LNCAP (cell line): ENCODE results near the gene NUMB.

ENCODE experiments used
- TF ChIP-seq, protein P1 (sequence below): fragments of 450-650 bp; IDR thresholded peaks from 2 replicates; pipeline ENCODE4 v1.5.1; 2017; ENCODE audit warnings: mild to moderate bottlenecking

The NUMB gene

DNA sequence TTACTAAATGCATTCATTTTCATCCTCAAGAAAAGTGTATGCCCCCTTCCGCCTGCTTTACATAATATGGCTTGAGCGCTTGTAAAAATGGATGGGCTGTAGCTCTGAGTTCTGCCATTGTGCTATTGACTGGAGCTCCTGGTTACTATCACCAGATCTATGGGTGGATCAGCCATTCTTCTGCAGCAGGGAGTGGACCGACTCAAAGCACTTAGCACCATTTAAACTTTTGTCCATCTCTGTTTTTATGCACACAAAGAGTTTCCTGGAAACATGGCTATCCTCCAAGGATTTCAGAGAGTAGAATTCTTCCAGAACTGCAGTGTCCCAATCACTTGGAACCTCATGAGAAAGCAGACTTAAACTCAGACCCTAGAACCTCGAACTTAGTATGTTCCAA, 4.5 kb upstream of the NUMB start:
- TF ChIP-seq, protein P1, sequence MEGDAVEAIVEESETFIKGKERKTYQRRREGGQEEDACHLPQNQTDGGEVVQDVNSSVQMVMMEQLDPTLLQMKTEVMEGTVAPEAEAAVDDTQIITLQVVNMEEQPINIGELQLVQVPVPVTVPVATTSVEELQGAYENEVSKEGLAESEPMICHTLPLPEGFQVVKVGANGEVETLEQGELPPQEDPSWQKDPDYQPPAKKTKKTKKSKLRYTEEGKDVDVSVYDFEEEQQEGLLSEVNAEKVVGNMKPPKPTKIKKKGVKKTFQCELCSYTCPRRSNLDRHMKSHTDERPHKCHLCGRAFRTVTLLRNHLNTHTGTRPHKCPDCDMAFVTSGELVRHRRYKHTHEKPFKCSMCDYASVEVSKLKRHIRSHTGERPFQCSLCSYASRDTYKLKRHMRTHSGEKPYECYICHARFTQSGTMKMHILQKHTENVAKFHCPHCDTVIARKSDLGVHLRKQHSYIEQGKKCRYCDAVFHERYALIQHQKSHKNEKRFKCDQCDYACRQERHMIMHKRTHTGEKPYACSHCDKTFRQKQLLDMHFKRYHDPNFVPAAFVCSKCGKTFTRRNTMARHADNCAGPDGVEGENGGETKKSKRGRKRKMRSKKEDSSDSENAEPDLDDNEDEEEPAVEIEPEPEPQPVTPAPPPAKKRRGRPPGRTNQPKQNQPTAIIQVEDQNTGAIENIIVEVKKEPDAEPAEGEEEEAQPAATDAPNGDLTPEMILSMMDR = no peak

DNA sequence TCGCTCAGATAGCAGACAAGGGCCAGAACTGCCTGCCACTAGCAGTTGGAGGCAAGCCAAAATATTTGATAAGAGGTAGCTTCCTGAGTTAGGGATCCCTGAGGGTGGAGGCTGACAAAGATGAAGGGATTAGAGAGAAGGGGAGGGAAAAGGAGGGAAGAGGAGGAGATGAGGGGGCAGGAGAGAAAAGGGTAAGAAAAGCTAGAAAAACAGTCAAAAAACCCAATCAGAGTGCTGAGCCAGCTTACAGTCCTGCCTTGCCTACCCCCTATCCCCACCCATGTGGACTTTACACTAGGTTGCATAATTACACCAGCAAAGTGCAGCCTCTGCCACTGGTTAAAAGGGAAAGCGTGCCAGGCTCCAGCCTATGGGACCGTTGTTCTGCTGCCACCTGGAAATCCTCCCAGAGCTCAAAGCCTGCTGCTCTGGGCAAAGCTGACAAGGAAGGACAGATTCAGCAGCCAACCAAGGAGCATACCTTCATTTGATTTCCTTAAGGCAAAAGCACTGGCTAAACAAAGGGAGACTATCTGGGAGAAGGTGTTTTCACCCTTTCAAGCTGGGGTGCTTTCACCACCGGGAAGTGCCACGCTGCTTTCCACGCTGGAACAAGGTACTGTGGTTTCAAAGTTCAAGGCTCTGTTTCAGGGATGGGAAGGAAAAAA, 3.8 kb upstream of the NUMB start:
- TF ChIP-seq, protein P1 = no peak

DNA sequence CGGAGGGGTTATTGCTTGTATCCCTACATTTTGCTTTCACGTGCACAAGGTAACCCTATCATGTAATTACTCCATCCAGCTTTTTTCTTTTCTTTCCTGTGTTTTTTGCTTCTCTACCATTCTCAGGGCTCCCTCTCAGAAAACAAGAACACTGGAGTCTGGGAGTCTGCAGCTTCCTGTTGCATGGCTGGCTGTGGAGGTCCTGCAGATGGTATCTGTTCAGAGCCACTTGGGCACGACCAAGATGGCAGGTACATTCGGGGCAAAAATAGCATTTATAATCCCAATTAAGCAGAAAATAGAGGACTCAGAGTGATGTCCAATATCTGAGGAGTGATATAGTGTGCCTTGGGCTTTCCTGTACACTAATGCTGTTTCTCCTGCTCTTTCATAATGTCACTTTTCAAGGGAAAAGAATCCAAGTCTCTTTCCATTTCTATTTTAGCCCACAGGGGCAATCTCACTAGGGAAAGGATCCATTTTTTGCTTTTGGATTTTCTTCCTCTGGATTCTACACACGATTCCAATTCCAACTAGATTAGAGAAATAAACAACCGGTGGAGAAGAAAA, 3.2 kb upstream of the NUMB start:
- TF ChIP-seq, protein P1 = no peak

DNA sequence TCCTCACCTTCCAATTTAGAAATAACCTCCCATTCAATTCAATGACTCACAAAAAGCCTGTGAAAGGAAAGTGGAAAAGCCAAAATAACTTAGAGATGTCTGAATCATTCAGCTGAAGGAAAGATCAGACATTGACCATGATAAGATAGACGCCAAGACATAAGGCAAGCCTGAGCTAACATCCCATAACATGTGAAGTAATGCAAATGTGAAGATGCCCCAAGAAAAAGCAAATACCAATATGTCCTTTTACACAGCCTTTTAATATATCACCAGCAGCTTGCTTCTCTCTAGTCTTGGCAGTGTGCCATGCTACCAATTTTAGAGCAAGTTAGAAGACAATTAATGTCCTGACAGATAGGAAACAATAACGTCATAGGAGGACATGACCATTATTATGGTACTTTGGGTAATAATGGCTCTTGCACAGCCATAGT, 2.4 kb upstream of the NUMB start:
- TF ChIP-seq, protein P1 = no peak

DNA sequence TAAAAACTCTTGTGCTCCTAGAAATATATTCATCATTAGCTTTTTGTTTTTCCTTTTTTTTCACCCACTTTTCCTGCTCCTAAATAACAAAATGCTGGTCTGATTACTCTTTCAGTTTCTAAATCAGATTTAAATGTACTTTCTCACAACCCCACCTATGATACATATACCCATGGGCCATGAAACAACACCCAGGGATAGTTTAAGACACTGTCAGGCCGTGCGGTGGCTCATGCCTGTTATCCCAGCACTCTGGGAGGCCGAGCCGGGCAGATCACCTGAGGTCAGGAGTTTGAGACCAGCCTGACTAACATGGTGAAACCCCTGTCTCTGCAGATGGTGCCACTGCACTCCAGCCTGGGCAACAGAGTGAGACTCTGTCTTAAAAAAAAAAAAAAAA, 1.6 kb upstream of the NUMB start:
- TF ChIP-seq, protein P1 = no peak

DNA sequence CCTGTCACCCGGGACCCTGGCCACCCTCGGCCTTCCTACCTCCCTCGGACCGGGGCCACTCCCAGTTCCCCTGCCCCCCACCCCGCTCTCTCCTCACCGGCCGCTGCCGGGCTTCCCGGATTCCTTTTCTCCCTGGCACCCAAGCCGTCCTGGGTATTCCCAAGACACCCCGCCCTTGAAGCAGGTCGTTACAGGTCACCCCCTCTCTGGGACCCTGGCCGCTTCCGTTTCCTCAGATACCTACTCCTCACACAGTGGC, 493 bp downstream of the NUMB start:
- TF ChIP-seq, protein P1 = no peak

DNA sequence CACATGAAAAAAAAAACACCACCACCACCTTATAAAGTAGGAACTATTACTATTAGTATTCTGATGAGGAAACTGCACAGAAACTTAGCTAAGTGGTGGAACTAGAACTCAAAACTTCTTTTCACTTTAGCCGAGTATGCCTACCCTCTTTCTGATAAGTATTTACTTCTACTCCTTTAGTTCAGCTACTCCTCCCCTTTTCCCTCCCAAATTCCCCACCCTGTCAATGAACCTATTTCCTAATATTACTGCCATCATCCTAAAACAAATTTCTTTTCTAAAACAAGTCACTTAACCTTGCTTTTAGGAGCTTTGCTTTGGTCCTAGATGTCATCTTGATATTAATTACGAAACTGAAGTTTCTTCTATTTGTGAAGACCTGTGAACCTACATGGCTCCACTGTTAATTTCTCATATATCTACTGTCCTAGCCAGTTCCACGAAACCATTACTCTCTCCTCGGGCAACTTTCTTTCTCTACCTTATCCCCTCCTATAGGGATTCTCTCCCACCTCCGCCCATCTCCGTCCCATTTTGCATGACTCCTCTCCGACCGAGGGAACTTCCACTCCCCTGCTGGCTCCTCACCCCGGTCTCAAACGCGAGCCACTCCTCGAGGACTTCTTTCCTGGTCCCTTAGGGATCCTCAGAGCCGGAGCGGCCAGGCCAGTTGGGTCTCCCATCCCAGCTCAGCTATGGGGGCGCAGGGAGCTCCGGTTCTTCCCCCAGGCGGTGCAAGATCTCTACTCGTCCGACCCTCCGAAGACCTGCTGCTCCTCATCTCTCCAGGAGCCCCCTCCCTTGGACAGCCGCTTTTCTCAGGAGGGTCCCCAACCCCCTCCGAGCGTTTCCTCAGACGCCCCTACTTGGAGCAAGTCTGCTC, 1.1 kb downstream of the NUMB start:
- TF ChIP-seq, protein P1 = no peak
